GM18508 (cell line): ENCODE results near the gene CEP70.

Experiments
- ATAC-seq: cut with Tn5 transposase; IDR thresholded peaks from one replicate; pipeline ENCODE4 v1.9.1; 2021; ENCODE audit warnings: moderate number of reproducible peaks; ENCODE audit not compliant: insufficient read depth, unreplicated experiment

The CEP70 gene

GRCh38 chr3:138473391-138473790, 120.7 kb downstream of the CEP70 start:
- no peak for ATAC-seq

- ATAC-seq, result no peak
Measured at GRCh38 chr3:138472141-138472825, 121.8 kb downstream of the CEP70 start.

GRCh38 chr3:138471481-138471880, 122.6 kb downstream of the CEP70 start:
- ATAC-seq, result no peak

DNA sequence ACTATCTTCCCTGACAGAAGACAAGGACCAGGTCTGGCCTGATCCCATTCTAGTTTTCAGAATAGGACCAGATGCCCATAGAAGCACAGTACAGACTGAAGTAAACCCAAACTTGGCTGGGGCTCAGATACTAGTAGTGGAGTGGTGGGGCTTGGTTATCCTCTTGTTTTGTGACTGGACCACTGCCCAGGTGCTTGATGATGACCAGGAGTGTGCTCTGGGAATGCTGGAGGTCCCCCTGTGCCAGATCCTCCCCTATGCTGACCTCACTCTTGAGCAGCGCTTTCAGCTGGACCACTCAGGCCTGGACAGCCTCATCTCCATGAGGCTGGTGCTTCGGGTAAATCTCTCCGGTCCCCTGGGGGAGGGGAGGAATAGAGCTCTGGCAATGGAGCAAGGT, 123.4 kb downstream of the CEP70 start:
- ATAC-seq, result no peak

- ATAC-seq, result no peak
Measured at GRCh38 chr3:138469874-138470273, 124.2 kb downstream of the CEP70 start.

GRCh38 chr3:138468886-138469285, 125.2 kb downstream of the CEP70 start:
- no peak for ATAC-seq

DNA sequence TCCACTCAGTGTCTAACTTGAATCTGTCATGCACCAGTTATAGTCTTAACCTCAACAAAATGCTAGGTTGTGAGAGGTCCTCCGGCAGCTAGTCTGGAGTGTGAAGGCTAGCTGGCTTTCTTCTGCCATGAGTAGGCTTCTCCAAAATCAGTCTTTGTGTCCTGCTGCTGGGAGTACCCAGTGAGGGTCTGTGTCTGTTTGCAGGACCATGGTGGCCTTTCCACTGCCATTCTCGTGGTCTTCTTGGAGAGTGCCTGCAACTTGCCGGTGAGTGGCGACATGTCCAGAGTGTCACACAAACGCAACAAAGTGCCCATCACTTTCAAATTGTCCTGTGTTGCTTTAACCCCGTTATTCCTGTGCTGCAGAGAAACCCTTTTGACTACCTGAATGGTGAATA, 125.6 kb downstream of the CEP70 start:
- no peak for ATAC-seq

- no peak for ATAC-seq
Measured at GRCh38 chr3:138467931-138468330, 126.1 kb downstream of the CEP70 start.

DNA sequence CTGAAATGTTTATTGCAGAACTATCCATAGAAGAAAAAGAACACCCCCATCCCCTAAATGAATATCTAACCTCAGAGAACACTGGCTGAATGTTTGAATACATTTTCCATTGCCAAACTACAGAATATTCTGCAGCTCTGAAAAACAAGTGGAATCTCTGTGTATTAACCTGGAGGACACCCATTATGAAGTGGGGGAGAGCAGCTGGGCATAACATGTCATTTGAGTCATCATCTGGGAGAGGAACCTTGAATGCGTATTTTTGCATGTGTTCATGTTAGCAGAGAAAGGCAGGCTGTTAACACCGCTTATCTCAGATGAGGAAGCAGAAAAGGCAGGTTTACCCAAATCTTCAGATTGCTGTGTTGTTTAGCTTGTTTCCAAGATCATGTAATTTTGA, 128.1 kb downstream of the CEP70 start:
- no peak for ATAC-seq

DNA sequence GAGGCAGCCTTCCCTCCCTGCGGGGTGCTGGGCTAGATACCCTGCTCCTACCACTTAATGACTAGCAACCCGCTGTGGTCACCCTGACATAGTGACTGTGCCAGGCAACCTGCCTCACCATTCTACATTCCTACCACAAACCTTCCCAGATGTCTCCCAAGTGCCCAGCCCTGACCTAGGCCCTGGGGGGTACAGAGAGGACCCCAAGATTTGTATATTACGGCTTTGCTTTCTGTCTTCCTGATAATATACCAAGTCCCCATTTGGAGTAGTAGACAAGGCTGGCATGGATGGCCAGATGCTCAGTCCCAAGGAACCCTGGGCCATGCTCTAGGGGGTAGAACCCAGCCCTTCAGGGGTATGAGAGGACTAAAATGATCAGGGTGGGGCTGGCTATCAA, 128.6 kb downstream of the CEP70 start:
- no peak for ATAC-seq

DNA sequence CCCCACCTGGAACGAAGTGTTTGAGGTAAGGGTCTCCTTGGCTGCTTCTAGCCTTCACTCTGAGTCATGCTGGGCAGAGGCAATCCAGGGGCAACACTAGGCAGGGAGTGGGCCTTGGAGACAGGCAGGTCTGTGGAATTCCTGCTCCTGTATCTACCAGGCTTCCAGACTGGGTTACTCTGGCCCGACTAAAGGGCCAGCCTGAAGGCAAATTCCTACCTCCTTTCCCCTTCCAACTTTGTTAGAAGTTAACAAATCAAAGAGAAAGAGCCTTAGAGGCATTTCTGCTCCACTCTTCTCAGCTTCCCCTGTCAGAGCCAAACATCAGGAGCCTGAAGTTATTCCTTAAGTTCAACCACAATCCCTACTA, 129.6 kb downstream of the CEP70 start:
- no peak for ATAC-seq

DNA sequence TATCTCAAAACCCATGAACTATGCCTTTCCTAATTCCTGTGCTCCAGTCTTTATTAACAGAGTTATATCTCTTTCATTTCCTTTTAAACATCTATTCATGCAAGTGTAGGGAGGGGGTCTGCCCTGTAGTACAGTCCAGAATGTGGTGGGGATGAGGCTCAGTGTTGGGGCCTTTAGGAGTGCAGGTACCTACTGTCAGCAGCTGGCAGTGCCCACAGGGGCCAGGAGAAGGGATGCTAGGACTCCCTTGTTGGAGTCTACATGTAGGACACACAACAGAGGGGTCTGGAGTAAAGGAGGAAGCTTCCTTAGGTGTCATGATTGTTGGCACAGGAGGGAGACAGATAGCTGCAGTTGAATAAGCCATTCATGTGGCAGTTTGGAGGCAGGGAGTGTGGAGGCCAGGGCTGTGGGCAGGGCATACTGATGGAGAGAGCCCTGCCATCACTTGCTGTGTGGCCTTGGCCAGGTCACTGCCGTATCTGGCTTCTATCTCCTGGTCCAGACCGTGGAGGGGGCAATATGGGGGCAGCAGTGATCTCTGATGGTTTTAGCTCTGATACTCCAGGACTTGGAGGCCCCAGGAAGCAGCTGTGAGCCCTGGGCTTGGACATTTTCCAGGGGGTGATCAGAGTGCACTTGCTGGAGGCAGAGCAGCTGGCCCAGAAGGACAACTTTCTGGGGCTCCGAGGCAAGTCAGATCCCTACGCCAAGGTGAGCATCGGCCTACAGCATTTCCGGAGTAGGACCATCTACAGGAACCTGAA, 130.2 kb downstream of the CEP70 start:
- no peak for ATAC-seq

GRCh38 chr3:138461896-138462295, 132.2 kb downstream of the CEP70 start:
- no peak for ATAC-seq

- no peak for ATAC-seq
Measured at GRCh38 chr3:138461246-138461645, 132.8 kb downstream of the CEP70 start.

DNA sequence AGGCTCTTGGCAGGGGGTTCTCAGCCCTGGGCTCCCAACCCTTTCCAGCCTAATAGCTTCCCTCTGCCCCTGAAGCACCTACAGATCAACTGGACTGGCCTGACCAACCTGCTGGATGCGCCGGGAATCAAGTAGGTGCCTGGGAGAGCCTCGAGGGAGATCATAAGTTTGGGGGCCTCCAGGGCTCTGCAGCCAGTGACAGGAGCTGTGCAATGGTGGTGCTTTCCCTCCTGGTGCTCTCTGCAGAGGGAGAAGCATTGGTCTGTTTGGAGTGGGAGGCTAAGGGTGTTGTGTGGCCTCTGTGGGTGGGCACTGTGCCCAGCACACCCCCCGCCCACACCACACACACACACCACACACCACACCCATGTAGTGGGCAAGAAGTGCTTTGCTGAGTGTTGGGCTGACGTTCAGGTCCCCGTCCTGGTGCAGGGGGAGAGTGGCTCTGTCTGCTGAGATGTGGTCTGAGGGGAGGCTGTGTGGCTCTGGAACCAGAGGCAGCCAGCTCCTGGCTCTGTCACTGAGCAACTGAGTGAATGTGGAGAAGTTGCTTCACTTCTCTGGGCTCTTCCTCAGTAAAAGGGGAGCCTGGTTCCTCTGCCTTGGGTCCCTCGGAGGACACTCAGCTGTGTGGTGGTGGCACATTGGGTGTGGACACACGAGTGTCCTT, 133.4 kb downstream of the CEP70 start:
- ATAC-seq, result no peak

DNA sequence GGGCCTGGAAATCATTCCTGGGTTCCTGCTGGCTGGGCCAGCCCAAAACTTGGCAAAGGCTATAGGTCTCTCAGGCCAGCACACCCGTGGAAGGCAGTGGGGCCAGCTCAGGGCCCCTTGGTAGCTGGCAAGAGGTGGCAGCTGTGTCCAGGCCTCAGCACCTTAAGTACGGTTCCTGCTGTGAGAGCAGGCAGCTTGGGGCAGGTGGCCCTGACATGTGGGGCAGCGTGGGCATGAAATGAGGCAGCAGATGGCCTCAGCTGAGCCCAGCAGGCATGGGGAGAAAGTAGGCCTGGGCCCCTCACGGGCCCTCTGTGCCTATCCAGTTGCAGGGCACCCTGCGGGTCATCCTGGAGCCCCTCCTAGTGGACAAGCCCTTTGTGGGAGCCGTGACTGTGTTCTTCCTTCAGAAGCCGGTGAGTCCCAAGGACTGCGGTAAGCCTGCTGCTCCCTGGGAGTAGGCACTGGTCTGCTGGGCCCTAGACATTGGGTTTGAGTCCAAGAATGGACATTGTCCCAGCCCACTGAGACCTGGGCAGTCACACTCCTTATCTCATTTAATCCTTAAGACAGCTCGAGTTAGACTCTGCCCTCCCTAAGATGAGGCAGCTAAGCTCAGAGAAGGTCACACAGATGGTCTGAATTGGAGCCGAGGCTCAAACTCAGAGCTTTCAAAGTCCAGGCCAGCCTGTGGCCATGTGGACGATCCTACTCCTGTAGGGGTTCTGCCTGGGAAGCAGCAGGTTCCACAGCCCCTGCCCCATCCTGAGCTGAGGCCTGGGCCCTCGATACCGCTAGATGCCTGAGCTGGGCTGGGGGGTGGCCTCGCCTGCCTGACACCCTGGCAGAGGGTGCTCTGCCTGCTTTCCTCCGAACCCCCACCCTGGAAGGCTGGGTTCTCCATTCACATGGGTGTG, 134.2 kb downstream of the CEP70 start:
- no peak for ATAC-seq

DNA sequence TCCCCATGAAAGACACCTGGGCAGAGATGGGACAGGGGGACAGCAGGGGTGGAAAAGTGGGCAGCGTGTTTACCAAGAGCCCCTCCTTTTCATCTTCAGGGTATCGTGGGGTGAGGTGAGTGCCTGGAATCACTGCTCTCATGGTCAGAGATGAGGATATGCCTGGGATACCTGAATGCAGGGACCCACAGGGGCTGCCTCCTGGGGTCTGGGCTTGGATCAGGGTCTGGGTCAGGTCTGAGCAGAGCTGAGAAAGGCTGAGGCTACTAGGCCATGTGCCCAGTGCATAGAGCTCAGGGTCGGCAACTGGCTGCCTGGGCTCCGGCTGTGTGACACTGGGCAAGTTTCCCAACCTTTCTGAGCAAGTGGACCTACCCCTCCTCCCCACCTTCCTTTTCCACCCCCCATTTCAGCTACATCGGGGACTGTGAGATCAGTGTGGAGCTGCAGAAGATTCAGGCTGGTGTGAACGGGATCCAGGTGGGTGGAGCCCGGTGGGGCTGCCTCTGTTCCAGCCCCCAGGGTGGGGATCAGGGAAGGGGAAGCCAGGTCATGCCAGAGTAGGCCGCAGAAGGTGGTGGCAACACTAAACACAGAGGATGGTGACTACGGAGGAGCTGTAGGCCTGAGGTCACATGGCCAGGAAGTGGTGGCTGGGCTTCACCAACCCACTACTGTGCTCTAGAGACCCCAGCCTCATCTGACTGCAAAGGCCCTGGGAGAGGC, 135.1 kb downstream of the CEP70 start:
- ATAC-seq, result no peak

GRCh38 chr3:138457863-138458735, 136.0 kb downstream of the CEP70 start:
- no peak for ATAC-seq
